ENCODE data around the gene MYO6. TPM values are rescaled to one million over a fixed set of nuclear protein-coding genes. Genes with fewer than 3 reads are reported as not detected.

The MYO6 gene
- total RNA-seq, 2 donors from 2014 or later = 6.5 to 10.0 TPM

- intact Hi-C loops (cut with DNase I) = no loop called here
- DNase-seq (no peak), ATAC-seq (no peak)
Observed at GRCh38 chr6:75760320-75760719, 11.3 kb downstream of the MYO6 start.

DNA sequence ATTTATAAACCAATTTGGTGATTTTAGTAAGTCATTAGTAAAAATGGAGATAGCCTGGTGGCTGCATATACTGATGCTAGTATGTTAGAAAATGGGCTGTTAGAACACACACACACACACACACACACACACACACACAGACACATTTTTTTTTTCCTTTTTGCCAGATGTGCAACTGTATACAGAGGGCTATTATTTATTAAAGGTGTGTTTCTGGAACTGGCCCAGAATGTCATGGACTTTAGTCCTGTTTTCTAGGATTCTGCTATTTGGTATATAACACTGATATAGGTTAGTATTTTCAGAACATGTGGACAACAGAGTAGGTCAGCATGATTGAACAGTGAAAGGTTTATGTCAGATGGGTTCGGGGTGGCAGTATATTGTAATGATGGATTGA, 12.4 kb downstream of the MYO6 start:
- ATAC-seq (no peak), DNase-seq (no peak)
- intact Hi-C loops (cut with DNase I) = no loop called here

DNA sequence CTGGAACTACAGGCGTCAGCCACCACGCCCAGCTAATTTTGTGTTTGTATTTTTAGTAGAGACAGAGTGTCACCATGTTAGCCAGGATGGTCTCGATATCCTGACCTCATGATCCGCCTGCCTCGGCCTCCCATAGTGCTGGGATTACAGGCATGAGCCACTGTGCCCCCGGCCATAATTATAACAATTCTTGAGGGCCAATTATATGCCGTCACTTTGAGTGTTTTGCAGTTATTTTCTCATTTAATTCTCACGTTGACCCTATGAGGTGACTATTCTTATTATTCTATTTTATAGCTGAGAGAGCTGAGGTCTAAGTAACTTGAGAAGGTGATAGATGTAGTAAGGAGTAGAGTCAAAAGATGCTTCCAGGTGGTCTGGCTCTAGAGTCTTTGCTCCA, 13.0 kb downstream of the MYO6 start:
- ATAC-seq = no peak
- no peak for DNase-seq
- intact Hi-C loops (cut with DNase I) = no loop called here

DNA sequence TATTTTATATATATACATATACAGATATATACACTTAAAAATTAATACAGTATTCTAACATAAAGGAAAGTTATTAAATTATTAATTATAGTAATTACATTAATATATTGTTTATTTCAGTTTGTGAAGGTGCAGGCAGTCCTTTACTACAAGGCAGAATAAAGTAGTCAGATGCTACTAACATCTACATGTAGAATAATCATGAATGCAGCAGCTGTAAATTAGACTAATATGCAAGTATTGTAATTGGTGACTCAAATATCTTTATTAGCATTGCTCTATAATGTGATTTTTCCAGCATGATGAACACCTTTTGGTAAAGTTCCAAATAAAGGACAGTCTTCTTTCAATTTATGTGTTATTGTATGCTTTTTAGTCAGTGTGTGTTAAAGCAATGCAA, 17.3 kb downstream of the MYO6 start:
- no peak for DNase-seq
- no peak for ATAC-seq
- intact Hi-C loops (cut with DNase I) = no loop called here

DNA sequence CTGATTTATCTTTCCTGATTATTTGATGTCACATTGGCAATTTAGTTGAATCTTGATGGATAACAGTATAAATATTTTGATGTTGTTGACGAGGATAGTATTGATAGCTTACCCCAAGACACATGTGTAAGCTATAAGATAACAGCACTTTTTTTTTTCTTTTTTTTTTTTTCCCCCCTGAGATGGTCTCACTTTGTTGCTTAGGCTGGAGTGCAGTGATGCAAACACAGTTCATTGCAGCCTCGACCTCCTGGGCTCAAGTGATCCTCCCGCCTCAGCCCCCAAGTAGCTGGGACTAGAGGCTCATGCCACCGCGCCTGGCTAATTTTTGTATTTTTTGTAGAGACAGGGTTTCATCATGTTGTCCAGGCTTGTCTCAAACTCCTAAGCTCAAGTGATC, 21.8 kb downstream of the MYO6 start:
- intact Hi-C loops (cut with DNase I) = no loop called here

DNA sequence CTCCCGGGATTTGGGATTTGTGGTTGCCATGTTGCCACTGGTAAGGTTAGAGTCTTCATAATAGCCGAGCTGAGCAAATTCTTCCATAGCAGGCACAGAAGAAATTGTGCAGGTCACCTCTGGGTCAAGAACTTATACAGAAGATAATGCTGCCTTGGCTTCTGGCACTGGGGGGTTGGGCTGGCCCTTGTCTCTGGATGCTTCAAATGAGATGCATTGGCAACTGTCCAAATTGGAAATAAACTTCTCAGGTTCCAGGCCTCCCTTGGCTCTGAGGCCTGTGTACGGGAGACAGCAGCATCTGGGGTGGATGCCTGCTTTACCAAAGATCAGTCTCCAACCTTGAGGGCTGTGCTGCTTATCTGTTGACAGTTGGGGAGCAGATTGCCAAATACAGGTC, 26.2 kb downstream of the MYO6 start:
- DNase-seq = no peak
- intact Hi-C loops (cut with DNase I) = no loop called here
- no peak for ATAC-seq

More for the DNA sequence above, 21.8 kb downstream of the MYO6 start:
- DNase-seq (no peak), ATAC-seq (no peak)

- no peak for DNase-seq
- no peak for ATAC-seq
- intact Hi-C loops (cut with DNase I) = no loop called here
Observed at GRCh38 chr6:75776461-75776860, 27.4 kb downstream of the MYO6 start.

- no peak for ATAC-seq
- intact Hi-C loops (cut with DNase I) = no loop called here
- no peak for DNase-seq
Observed at GRCh38 chr6:75778757-75779156, 29.7 kb downstream of the MYO6 start.

GRCh38 chr6:75786152-75786551, 37.1 kb downstream of the MYO6 start:
- ATAC-seq (no peak), DNase-seq (no peak)
- intact Hi-C loops (cut with DNase I) = no loop called here

DNA sequence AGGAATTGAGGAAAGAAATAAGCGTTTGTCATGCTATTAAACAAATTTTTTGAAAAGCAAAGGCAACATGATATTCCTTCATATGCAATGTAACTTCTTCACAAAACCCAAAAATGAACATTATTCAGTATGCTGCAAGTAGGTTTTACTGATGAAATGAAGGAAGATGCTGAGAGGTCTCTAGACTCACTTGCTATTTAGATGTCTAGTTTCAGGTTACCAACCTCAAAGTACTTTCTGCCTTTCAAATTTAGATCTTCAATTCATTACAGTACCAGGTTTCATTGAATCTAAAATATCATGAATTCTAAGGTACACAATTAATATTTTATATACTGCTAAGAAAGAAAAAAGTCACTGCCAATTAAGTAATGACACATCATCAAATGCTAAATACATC, 39.9 kb downstream of the MYO6 start:
- no peak for DNase-seq
- intact Hi-C loops (cut with DNase I) = no loop called here
- no peak for ATAC-seq

- DNase-seq (no peak), ATAC-seq (peak in 1 of 2 donors; percentile 35)
- intact Hi-C loops (cut with DNase I) = no loop called here
Observed at GRCh38 chr6:75791881-75792280, 42.8 kb downstream of the MYO6 start.

- intact Hi-C loops (cut with DNase I) = no loop called here
- DNase-seq = no peak
- no peak for ATAC-seq
Observed at GRCh38 chr6:75794351-75794846, 45.4 kb downstream of the MYO6 start.

DNA sequence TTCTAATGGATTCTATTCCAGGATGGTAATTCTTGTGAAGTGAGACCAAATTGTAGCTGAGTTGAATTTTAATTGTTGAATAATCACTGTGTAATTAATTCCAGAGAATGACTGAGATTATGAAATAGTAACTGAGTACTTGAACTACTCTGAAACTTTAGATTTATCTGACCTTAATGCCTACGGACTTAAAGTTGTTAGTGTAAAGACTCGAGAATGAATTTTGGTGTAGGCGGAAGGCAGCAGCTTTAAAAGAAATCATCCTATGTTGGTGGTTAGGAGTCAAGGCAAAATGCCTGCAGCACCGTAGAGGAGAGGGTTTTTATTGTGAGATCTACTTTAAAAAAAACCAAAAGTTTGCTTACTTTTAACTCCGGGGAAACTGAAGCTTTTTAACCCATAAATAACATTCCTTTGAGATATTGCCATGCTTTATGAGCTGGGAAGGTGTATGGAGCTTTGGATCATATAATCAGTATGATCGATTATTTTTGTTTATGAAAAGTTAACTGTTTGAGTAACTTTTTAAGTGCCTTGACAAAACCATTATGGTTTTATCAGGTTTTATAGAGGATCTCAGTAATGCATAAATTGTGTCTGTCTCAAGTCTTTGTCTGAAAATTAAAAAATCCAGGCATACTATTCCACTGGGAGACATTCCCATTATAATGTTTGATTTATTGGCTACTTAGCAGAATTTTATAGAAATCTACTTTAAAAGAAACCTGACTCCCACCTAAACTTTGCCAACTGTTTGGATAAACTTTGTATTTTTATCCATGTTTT, 46.1 kb downstream of the MYO6 start:
- intact Hi-C loops (cut with DNase I) = no loop called here
- ATAC-seq (no peak), DNase-seq (no peak)

DNA sequence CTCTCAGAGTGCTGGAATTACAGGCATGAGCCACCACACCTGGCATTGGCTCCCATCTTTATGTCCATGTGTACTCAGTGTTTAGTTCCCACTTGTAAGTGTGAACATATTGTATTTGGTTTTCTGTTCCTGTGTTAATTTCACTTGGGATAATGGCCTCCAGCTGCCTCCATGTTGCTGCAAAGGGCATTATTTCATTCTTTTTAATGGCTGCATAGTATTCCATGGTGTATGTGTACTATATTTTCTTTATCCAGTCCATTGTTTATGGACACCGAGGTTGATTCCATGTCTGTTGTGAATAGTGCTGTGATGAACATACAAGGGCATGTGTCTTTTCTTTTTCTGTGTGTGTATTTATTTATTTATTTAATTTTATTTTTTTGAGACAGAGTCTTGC, 47.7 kb downstream of the MYO6 start:
- no peak for ATAC-seq
- intact Hi-C loops (cut with DNase I) = no loop called here
- no peak for DNase-seq

DNA sequence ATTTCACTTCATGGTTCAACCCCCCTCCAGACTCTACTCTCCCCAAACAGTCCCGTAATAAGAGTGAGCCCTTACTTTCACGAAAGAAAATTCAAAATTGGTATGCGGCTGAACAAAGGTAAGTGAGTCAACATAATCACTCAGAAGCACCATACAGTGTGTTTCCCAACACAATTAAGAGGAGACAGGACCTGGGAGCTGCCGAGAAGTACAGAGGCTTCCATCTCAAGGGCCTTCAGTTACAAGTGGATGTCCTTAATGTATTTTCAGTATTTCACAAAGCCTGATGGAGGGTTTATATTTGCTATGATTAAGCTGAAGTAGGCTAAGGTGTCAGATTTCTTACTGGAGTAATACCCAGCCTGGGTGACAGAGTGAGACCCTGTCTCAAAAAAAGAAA, 51.1 kb downstream of the MYO6 start:
- DNase-seq = no peak
- no peak for ATAC-seq
- intact Hi-C loops (cut with DNase I) = no loop called here

DNA sequence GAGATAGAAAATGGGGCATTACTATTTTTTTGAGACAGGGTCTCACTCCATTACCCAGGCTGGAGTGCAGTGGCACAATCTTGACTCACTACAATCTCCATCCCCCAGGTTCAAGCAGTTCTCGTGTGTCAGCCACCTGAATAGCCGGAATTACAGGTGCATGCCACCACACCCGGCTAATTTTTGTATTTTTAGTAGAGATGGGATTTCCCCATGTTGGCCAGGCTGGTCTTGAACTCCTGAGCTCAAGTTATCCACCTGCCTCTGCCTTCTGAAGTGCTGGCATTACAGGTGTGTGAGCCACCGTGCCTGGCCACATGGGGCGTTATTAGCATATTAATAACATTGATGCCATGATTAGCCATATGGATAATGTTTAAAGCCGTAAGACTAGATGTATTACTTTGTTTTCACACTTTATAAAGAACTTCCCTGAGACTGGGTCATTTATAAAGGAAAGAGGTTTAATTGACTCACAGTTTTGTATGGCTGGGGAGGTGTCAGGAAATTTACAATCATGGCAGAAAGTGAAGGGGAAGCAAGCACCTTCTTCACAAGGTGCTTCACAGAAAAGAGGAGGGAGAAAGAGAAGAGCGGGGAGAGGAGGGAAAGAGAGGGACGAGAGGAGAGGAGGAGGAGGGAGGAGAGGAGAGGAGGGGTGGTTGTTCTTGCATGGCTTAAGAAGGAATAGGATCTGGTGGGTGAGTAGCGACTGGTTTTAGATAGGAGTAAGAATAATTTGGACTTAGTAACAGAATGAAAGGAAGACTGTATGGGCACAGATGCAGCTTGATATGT, 51.9 kb downstream of the MYO6 start:
- ATAC-seq = no peak
- intact Hi-C loops (cut with DNase I) = no loop called here

GRCh38 chr6:75802366-75802765, 53.3 kb downstream of the MYO6 start:
- ATAC-seq (no peak), DNase-seq (no peak)
- intact Hi-C loops (cut with DNase I) = no loop called here

More for the DNA sequence above, 51.9 kb downstream of the MYO6 start:
- DNase-seq = no peak

DNA sequence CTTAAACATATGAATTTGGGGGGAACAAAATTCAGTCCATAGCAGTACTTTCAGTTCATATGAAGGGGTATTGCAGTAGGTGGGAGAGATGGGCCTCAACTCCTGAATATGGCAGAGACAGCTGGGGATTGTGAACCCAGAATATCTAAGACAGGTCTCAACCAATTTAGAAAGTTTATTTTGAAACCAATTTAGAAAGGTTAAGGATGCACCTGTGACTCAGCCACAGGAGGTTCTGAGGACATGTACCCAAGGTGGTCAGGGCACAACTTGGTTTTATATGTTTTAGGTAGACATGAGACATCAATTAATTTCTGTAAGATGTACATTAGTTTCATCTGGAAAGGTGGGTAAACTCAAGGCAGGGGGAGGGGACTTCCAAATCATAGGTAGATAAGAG, 59.5 kb downstream of the MYO6 start:
- ATAC-seq = no peak
- no peak for DNase-seq
- intact Hi-C loops (cut with DNase I) = no loop called here

GRCh38 chr6:75812560-75812959, 63.5 kb downstream of the MYO6 start:
- ATAC-seq = no peak
- intact Hi-C loops (cut with DNase I) = no loop called here

DNA sequence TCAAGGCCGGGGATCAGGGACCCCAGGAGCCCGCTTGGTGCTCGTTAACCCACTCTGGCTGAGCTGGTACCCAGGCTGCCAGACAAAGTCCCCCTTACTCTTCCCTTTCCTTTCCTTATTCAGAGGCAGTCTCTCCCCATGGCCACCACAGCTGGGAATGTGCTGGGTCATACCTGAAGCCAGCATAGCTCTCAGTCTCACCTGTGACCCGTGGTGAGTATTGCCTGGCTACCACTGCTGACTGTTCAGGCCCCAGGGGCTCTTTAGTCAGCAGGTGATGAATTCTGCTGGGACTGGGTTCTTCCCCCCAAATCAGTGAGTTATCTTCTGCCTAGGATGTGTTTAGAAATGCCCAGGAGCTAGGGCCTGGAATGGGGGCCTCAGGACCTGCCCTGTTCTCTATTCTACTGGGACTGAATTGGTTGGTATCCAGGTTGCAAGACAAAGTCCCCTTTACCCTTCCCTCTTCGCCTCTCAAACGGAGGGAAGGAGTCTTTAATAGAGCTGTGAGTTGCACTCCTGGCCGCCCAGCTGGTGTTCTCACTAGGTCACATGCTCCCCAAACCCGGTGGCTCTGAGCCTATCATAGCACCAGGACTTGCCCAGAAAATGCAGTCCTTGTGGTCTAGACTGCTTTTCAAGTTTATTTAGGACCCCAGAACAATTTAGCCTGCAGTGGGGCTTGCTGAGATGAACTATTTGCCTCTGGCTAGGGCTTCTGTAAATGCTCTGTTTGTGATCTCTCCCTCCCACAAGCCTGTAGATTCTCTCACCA, 64.6 kb downstream of the MYO6 start:
- intact Hi-C loops (cut with DNase I) = no loop called here
- no peak for DNase-seq
- no peak for ATAC-seq

More at GRCh38 chr6:75812560-75812959, 63.5 kb downstream of the MYO6 start:
- no peak for DNase-seq
